Stomach (tissue), 4 donors: ENCODE data around the gene PTPN14.

ENCODE experiments used
- EP300 ChIP-seq: sonication (generic); formaldehyde crosslinking; IDR thresholded peaks from one replicate; pipeline ENCODE4 v1.6.1; 2017; ENCODE audit warnings: antibody characterized with exemption
- POLR2A ChIP-seq, 4 donors: fragments of 450-650 bp; IDR thresholded peaks; one replicate each; pipeline ENCODE4 v1.6.1; 2016; ENCODE audit warnings: antibody characterized with exemption in 4 of 4, control low read depth in 2 of 4, mild to moderate bottlenecking in 1 of 4, moderate library complexity in 1 of 4

DNA sequence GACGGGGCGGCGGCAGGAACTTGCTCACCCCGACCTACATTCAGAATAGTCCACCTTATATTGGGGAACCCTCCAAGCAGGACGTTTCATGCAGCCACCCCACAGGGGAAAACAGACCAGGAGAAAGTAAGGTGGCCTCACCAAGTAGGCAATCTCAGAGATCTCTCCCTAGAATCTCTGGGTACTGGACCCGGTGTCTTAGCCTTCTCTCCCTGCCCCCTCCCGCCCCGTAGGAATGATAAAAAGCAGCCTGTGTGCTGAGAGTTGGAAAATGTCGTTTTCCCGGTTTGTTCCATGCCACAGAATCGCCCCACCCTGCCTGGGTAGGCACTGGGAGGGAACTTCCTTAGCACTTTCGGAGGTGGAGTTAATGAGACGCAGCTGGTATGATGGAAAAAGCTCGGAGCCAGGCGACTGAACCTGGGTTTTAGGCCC lies 789 bp upstream of the PTPN14 start:
- TF ChIP-seq EP300 (no peak), POLR2A (IDR thresholded peaks at IDR 0.05) (no peak)
